IPS DF 19.7 (cell line): Measurements from ENCODE around the gene POMGNT1.

ENCODE experiments used
- DNase-seq: peaks from one replicate; pipeline ENCODE4 v3.0.0-alpha.2; 2013; ENCODE audit warnings: low read depth, low spot score

POMGNT1 gene

DNA sequence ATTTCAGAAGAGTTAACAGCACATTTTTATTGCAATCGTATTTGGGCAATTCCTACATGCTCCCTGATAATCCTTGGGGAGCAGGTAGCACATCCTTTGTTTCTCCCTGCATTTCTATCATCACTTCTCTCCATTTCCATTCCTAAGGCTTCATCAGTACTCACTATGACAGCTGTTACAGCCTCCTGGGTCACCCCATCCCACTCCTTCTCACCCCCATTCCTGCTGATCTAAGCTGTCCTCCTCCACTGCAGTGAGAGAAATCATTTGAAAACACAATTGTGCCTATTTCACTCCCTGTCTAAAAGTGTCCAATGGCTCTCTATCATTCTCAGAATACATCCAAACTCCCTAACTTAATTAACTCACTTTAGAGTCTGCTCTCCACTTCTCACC lies 40.3 kb downstream of the POMGNT1 start:
- no peak for DNase-seq

DNA sequence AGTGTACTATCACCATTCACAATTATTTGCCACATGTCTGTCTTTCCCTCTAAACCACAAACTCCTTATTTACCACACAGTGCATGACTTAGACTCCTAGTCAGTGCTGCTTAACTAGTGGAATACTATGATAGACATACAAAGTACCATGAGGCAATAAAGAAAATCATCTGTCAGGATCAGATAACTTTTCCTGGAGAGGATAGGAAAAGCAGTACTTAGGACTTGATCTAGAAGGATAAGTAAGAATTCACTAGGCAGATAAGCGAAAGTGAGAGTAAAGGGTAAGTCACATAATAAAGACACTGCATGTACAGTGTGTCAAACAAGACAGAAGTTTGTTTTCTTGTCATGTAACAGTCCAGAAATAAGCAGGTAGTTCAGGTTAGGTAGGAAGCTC lies 44.5 kb downstream of the POMGNT1 start:
- DNase-seq, result no peak

DNA sequence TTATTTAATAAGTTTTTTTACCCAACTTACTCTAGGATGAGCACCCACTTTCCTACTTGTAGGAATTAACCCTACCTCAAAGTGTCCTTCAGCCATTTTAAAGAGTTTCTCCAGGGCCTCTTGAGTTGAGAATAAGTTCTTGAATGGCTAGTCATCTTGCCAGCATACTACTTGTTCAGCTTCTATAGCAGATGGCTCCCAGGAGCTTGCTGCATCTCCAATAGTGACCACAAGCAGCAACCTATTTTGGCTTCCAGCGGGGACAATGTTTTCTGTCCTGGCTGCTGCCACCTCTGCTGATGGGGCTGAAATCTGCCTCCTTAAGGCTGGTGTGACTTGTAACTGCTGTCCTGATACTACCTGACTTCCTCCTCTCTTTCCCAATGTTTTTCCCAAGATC lies 45.0 kb downstream of the POMGNT1 start:
- no peak for DNase-seq

DNA sequence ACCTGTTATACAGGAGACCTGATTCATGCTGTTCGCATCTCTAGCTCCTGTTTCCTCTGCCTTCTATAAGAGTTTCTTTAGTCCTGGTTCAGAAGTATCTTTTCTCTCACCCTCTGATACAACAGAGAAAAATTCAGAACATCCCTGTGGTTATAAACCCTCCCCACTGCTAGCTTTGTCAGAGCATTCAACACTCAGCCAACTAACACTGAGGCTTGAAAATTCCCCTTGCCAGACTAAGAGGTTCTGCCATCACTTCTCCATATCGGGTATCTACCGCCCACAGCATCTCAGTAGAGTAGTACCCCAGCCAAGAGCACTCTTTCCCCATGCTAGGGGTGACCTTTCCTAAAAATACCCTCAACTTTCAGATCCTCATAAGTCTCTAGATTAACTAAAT lies 46.2 kb downstream of the POMGNT1 start:
- no peak for DNase-seq

DNA sequence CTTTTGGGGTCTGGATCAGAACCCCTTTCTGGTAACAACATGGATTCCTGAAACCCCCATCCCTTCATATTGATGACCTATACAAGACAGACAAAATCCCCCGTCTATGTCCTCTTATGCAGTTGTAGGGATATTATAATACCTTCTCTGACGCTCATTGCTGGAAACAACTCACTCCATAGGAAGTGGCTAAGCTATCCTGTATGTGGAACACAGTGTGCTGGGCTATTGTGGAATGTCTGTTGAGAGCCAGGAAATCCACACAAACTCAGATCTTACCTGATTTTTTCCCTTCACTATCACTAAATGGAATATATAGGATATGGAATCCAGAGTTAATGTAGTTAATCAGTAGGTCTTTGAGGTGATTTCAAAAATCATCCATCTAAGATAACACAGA lies 48.1 kb downstream of the POMGNT1 start:
- DNase-seq, result no peak

DNA sequence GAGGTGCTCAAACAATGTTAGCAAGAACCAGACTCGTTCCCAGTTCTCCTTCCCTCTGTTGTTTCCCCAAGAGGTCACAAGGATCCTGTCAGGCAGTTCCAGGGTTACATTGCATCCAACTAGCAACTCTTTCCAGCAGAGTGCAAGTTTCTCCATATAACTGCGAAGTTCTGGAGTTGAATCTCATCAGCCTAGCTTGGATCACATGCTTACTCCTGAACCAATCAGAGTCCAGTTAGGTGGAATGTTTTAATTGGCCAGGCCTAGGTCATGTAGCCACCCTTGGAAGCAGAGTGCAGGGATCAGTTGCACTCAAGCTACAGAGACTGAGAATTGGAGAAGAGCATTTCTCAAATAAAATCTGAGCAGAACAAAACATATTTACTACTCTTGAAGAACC lies 49.9 kb downstream of the POMGNT1 start:
- no peak for DNase-seq
